ACC112 (cell line): ENCODE measurements around the gene TNNT3.

Experiments
- H2AFZ ChIP-seq: fragments of 200-600 bp; sonication (generic); one replicate; pipeline ENCODE4 v1.6.0; 2017; ENCODE audit warnings: antibody characterized with exemption, low read length; ENCODE audit not compliant: unreplicated experiment
- H3K27ac ChIP-seq: fragments of 200-600 bp; sonication (generic); 2 replicates; pipeline ENCODE4 v1.5.1; 2014; ENCODE audit warnings: low read depth, mild to moderate bottlenecking, antibody characterized with exemption, low read length, moderate library complexity
- H3K27me3 ChIP-seq: fragments of 200-600 bp; sonication (generic); 2 replicates; pipeline ENCODE4 v1.6.1; 2014; ENCODE audit warnings: mild to moderate bottlenecking, antibody characterized with exemption, low read length, moderate library complexity, mixed read lengths; ENCODE audit not compliant: insufficient read depth
- H3K36me3 ChIP-seq: fragments of 200-600 bp; sonication (generic); 2 replicates; pipeline ENCODE4 v1.6.1; 2016; ENCODE audit warnings: mild to moderate bottlenecking, antibody characterized with exemption, low read length, moderate library complexity, mixed read lengths; ENCODE audit not compliant: insufficient read depth
- H3K4me1 ChIP-seq: fragments of 200-600 bp; sonication (generic); one replicate; pipeline ENCODE4 v1.6.1; 2016; ENCODE audit warnings: low read length, mixed read lengths; ENCODE audit not compliant: insufficient read depth, unreplicated experiment, control insufficient read depth
- H3K4me3 ChIP-seq: fragments of 200-600 bp; sonication (generic); 2 replicates; pipeline ENCODE4 v1.5.1; 2014; ENCODE audit warnings: mild to moderate bottlenecking, low read depth, low read length
- H3K79me2 ChIP-seq: fragments of 200-600 bp; sonication (generic); one replicate; pipeline ENCODE4 v1.6.0; 2016; ENCODE audit warnings: low read length; ENCODE audit not compliant: control insufficient read depth, unreplicated experiment, insufficient read depth

TNNT3 gene

GRCh38 chr11:1968454-1969002 lies 49.0 kb downstream of the TNNT3 start:
- no peak overlapping the region for H3K4me3 ChIP-seq
- H3K79me2 ChIP-seq = no peaks in the 10 kb centered on the region
- H3K4me1 ChIP-seq = no peaks in the 10 kb centered on the region
- no peaks in the 10 kb centered on the region for H3K27me3 ChIP-seq
- no peak overlapping the region for H2AFZ ChIP-seq
- no peaks in the 10 kb centered on the region for H3K36me3 ChIP-seq
- H3K27ac ChIP-seq = no peak overlapping the region

- no peak overlapping the region for H3K27ac ChIP-seq
- H3K4me1 ChIP-seq = no peaks in the 10 kb centered on the region
- H3K36me3 ChIP-seq = no peaks in the 10 kb centered on the region
- no peaks in the 10 kb centered on the region for H3K27me3 ChIP-seq
- no peak overlapping the region for H2AFZ ChIP-seq
- H3K79me2 ChIP-seq = no peaks in the 10 kb centered on the region
- H3K4me3 ChIP-seq = no peak overlapping the region
Observed at GRCh38 chr11:1969035-1969434, 49.5 kb downstream of the TNNT3 start.

- no peak overlapping the region for H2AFZ ChIP-seq
- H3K27ac ChIP-seq = no peak overlapping the region
- no peaks in the 10 kb centered on the region for H3K4me1 ChIP-seq
- H3K36me3 ChIP-seq = no peaks in the 10 kb centered on the region
- H3K27me3 ChIP-seq = no peaks in the 10 kb centered on the region
- no peaks in the 10 kb centered on the region for H3K79me2 ChIP-seq
- H3K4me3 ChIP-seq = no peak overlapping the region
Observed at GRCh38 chr11:1969776-1970175, 50.3 kb downstream of the TNNT3 start.

- H3K4me1 ChIP-seq = no peaks in the 10 kb centered on the region
- no peaks in the 10 kb centered on the region for H3K27me3 ChIP-seq
- no peak overlapping the region for H2AFZ ChIP-seq
- H3K27ac ChIP-seq = no peak overlapping the region
- no peaks in the 10 kb centered on the region for H3K36me3 ChIP-seq
- H3K79me2 ChIP-seq = no peaks in the 10 kb centered on the region
- no peak overlapping the region for H3K4me3 ChIP-seq
Observed at GRCh38 chr11:1970956-1971355, 51.5 kb downstream of the TNNT3 start.

- H2AFZ ChIP-seq = no peak overlapping the region
- no peaks in the 10 kb centered on the region for H3K27me3 ChIP-seq
- H3K36me3 ChIP-seq = no peaks in the 10 kb centered on the region
- no peaks in the 10 kb centered on the region for H3K4me1 ChIP-seq
- H3K79me2 ChIP-seq = no peaks in the 10 kb centered on the region
- H3K27ac ChIP-seq = no peak overlapping the region
- no peak overlapping the region for H3K4me3 ChIP-seq
Observed at GRCh38 chr11:1975185-1975584, 55.7 kb downstream of the TNNT3 start.

- Histone ChIP-seq H3K36me3 (no peaks in the 10 kb centered on the region), H3K79me2 (no peaks in the 10 kb centered on the region), H3K4me1 (no peaks in the 10 kb centered on the region), H3K4me3 (no peak overlapping the region), H3K27me3 (no peaks in the 10 kb centered on the region), H2AFZ (no peak overlapping the region), H3K27ac (no peak overlapping the region)
Observed at GRCh38 chr11:1978720-1979473, 59.4 kb downstream of the TNNT3 start.

GRCh38 chr11:1979607-1980006 lies 60.1 kb downstream of the TNNT3 start:
- Histone ChIP-seq H3K79me2 (no peaks in the 10 kb centered on the region), H2AFZ (no peak overlapping the region), H3K27ac (no peak overlapping the region), H3K36me3 (no peaks in the 10 kb centered on the region), H3K4me3 (no peak overlapping the region), H3K4me1 (no peaks in the 10 kb centered on the region), H3K27me3 (no peaks in the 10 kb centered on the region)

- H3K4me3 ChIP-seq = no peak overlapping the region
- H3K79me2 ChIP-seq = no peaks in the 10 kb centered on the region
- H3K27me3 ChIP-seq = no peaks in the 10 kb centered on the region
- no peak overlapping the region for H3K27ac ChIP-seq
- H3K36me3 ChIP-seq = no peaks in the 10 kb centered on the region
- no peak overlapping the region for H2AFZ ChIP-seq
- H3K4me1 ChIP-seq = no peaks in the 10 kb centered on the region
Observed at GRCh38 chr11:1982873-1983600, 63.5 kb downstream of the TNNT3 start.

GRCh38 chr11:1983601-1983961 lies 64.1 kb downstream of the TNNT3 start:
- no peak overlapping the region for H3K27ac ChIP-seq
- no peak overlapping the region for H2AFZ ChIP-seq
- H3K27me3 ChIP-seq = no peaks in the 10 kb centered on the region
- no peak overlapping the region for H3K4me3 ChIP-seq
- no peaks in the 10 kb centered on the region for H3K4me1 ChIP-seq
- no peaks in the 10 kb centered on the region for H3K79me2 ChIP-seq
- H3K36me3 ChIP-seq = no peaks in the 10 kb centered on the region

- H3K79me2 ChIP-seq = no peaks in the 10 kb centered on the region
- H3K27me3 ChIP-seq = no peaks in the 10 kb centered on the region
- no peak overlapping the region for H2AFZ ChIP-seq
- H3K4me3 ChIP-seq = no peak overlapping the region
- no peaks in the 10 kb centered on the region for H3K36me3 ChIP-seq
- H3K4me1 ChIP-seq = no peaks in the 10 kb centered on the region
- H3K27ac ChIP-seq = no peak overlapping the region
Observed at GRCh38 chr11:1987024-1987423, 67.5 kb downstream of the TNNT3 start.

GRCh38 chr11:1988174-1988573 lies 68.7 kb downstream of the TNNT3 start:
- H3K27ac ChIP-seq = no peak overlapping the region
- H3K4me1 ChIP-seq = no peaks in the 10 kb centered on the region
- H2AFZ ChIP-seq = no peak overlapping the region
- H3K4me3 ChIP-seq = no peak overlapping the region
- no peaks in the 10 kb centered on the region for H3K27me3 ChIP-seq
- no peaks in the 10 kb centered on the region for H3K79me2 ChIP-seq
- H3K36me3 ChIP-seq = no peaks in the 10 kb centered on the region
